HEK293T (cell line): ENCODE data around the gene AMHR2.

Experiments
- ARNT ChIP-seq: fragments of 450-650 bp; IDR thresholded peaks from 2 replicates; pipeline ENCODE4 v1.6.1; 2017; ENCODE audit warnings: mild to moderate bottlenecking
- BHLHE40 ChIP-seq: fragments of 450-650 bp; IDR thresholded peaks from 2 replicates; pipeline ENCODE4 v1.6.1; 2016; ENCODE audit warnings: mild to moderate bottlenecking, moderate library complexity, borderline replicate concordance
- ELF4 ChIP-seq: fragments of 450-650 bp; IDR thresholded peaks from 2 replicates; pipeline ENCODE4 v1.6.1; 2017; ENCODE audit warnings: antibody characterized with exemption
- FOXK2 ChIP-seq: fragments of 450-650 bp; IDR thresholded peaks from 2 replicates; pipeline ENCODE4 v1.6.1; 2016; ENCODE audit warnings: mild to moderate bottlenecking
- FOXM1 ChIP-seq: fragments of 450-650 bp; IDR thresholded peaks from 2 replicates; pipeline ENCODE4 v1.6.1; 2017; ENCODE audit warnings: mild to moderate bottlenecking, borderline replicate concordance
- L3MBTL2 ChIP-seq: fragments of 450-650 bp; conservative IDR thresholded peaks from 2 replicates; pipeline ENCODE4 v1.6.1; 2016; ENCODE audit warnings: mild to moderate bottlenecking
- LEF1 ChIP-seq: fragments of 450-650 bp; IDR thresholded peaks from 2 replicates; pipeline ENCODE4 v1.6.1; 2017; ENCODE audit warnings: mild to moderate bottlenecking, borderline replicate concordance
- NFRKB ChIP-seq: fragments of 450-650 bp; IDR thresholded peaks from 2 replicates; pipeline ENCODE4 v1.6.1; 2016; ENCODE audit warnings: mild to moderate bottlenecking, moderate library complexity
- SP1 ChIP-seq: fragments of 450-650 bp; IDR thresholded peaks from 2 replicates; pipeline ENCODE4 v1.6.1; 2017
- TARDBP ChIP-seq: fragments of 450-650 bp; IDR thresholded peaks from 2 replicates; pipeline ENCODE4 v1.6.1; 2016

DNA sequence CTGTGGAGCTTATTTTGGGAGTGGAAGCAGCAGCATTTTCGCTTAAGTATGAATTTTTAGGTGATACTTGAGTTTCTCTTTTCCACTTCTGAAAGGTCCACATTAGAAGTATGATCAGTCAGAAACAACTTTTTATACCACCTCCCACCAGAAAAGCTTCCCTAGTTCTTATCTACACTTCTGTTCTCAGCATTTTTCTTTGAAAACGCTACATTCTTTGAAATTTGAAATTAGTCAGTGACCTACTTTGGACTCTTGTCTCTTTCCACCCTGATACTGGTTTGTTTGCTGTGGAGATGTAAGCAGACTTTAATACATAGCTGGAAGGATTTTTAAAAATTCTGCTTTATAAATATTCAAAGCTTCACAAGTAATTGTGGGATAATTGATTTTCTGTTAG is 50.4 kb downstream of the AMHR2 start:
- no peak for TF ChIP-seq L3MBTL2
- no peak for TF ChIP-seq SP1
- no peak for TF ChIP-seq ARNT
- no peak for TF ChIP-seq NFRKB
- no peak for TF ChIP-seq FOXK2
- no peak for TF ChIP-seq LEF1
- no peak for TF ChIP-seq FOXM1
- TF ChIP-seq ELF4: no peak
- TF ChIP-seq BHLHE40: no peak
- TF ChIP-seq TARDBP: no peak
